Stimulated activated CD4-positive, alpha-beta T cell treated with anti-CD3 and anti-CD28 coated beads, Interleukin-12 subunit alpha, Interleukin-12 subunit beta, amount 100 ng/mL, for 48 hours (primary cell): ENCODE results near the gene HERC2.
"Not testable (repeated sequence)": the region's sequence is repeated elsewhere in the genome, so short reads cannot be mapped to it uniquely, and the experiment has no call there.

ENCODE experiments used
- DNase-seq, 3 donors: peaks; one replicate each; pipeline ENCODE4 v3.0.0-alpha.2; 2020; ENCODE audit warnings: low read depth in 2 of 3, low spot score in 1 of 3

The HERC2 gene

GRCh38 chr15:28228990-28229640, 92.9 kb downstream of the HERC2 start:
- DNase-seq: not testable (repeated sequence)

- DNase-seq: no peak
Observed at GRCh38 chr15:28228096-28228495, 93.9 kb downstream of the HERC2 start.

GRCh38 chr15:28227303-28227702, 94.7 kb downstream of the HERC2 start:
- DNase-seq: not testable (repeated sequence)

GRCh38 chr15:28222612-28223011, 99.4 kb downstream of the HERC2 start:
- DNase-seq: not testable (repeated sequence)

GRCh38 chr15:28221696-28222095, 100.3 kb downstream of the HERC2 start:
- DNase-seq: not testable (repeated sequence)

- no peak for DNase-seq
Observed at GRCh38 chr15:28219116-28219515, 102.9 kb downstream of the HERC2 start.

GRCh38 chr15:28216946-28217546, 104.9 kb downstream of the HERC2 start:
- DNase-seq: not testable (repeated sequence)

GRCh38 chr15:28215521-28215920, 106.5 kb downstream of the HERC2 start:
- not testable (repeated sequence) for DNase-seq

GRCh38 chr15:28214006-28214790, 107.8 kb downstream of the HERC2 start:
- not testable (repeated sequence) for DNase-seq

- DNase-seq: not testable (repeated sequence)
Observed at GRCh38 chr15:28213393-28213792, 108.6 kb downstream of the HERC2 start.

- DNase-seq: no peak
Observed at GRCh38 chr15:28208583-28208982, 113.4 kb downstream of the HERC2 start.

- DNase-seq: not testable (repeated sequence)
Observed at GRCh38 chr15:28205640-28206039, 116.3 kb downstream of the HERC2 start.

GRCh38 chr15:28203055-28203828, 118.7 kb downstream of the HERC2 start:
- DNase-seq: not testable (repeated sequence)

GRCh38 chr15:28202124-28202523, 119.9 kb downstream of the HERC2 start:
- DNase-seq: not testable (repeated sequence)

- DNase-seq: not testable (repeated sequence)
Observed at GRCh38 chr15:28198215-28198614, 123.8 kb downstream of the HERC2 start.

GRCh38 chr15:28197694-28198093, 124.3 kb downstream of the HERC2 start:
- not testable (repeated sequence) for DNase-seq

- DNase-seq: not testable (repeated sequence)
Observed at GRCh38 chr15:28196581-28196980, 125.4 kb downstream of the HERC2 start.

GRCh38 chr15:28192772-28193171, 129.2 kb downstream of the HERC2 start:
- DNase-seq: no peak

- DNase-seq: no peak
Observed at GRCh38 chr15:28191832-28192231, 130.1 kb downstream of the HERC2 start.

GRCh38 chr15:28190391-28191174, 131.4 kb downstream of the HERC2 start:
- DNase-seq: no peak
